ENCODE measurements around the gene PPP2R2C.

The PPP2R2C gene

DNA sequence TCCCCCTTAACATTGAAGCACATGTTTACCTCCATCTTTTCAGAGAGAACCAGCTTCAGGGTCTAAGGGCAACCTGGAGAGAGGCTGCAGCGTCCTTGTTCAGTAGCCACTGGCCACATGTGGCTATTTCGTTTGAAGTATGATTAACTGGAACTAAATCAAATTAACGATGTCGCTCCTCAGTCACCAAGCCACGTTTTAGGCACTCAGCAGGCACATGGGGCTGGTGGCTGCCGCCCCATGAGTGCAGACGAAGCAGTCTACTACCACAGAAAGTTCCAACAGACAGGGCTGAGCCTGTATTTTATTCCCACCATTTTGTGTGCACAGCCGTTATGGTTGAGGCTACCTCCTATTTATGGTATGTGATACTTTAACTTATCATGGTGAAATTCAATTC lies 103.4 kb downstream of the PPP2R2C start:
- no peak overlapping the region for H3K4me3 ChIP-seq (ENCODE audit: low read depth, low read length)
- DNase-seq (ENCODE audit: low read depth) = no peak
- TF ChIP-seq, protein P1, sequence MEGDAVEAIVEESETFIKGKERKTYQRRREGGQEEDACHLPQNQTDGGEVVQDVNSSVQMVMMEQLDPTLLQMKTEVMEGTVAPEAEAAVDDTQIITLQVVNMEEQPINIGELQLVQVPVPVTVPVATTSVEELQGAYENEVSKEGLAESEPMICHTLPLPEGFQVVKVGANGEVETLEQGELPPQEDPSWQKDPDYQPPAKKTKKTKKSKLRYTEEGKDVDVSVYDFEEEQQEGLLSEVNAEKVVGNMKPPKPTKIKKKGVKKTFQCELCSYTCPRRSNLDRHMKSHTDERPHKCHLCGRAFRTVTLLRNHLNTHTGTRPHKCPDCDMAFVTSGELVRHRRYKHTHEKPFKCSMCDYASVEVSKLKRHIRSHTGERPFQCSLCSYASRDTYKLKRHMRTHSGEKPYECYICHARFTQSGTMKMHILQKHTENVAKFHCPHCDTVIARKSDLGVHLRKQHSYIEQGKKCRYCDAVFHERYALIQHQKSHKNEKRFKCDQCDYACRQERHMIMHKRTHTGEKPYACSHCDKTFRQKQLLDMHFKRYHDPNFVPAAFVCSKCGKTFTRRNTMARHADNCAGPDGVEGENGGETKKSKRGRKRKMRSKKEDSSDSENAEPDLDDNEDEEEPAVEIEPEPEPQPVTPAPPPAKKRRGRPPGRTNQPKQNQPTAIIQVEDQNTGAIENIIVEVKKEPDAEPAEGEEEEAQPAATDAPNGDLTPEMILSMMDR (IDR thresholded peaks at IDR 0.05; ENCODE audit: low read depth, low read length, missing control alignments) = no peak

GRCh38 chr4:6368601-6369000 lies 103.8 kb downstream of the PPP2R2C start:
- TF ChIP-seq, protein P1 (IDR thresholded peaks at IDR 0.05; ENCODE audit: low read depth, low read length, missing control alignments) = no peak
- DNase-seq (ENCODE audit: low read depth) = no peak
- H3K4me3 ChIP-seq (ENCODE audit: low read depth, low read length) = no peak overlapping the region

DNA sequence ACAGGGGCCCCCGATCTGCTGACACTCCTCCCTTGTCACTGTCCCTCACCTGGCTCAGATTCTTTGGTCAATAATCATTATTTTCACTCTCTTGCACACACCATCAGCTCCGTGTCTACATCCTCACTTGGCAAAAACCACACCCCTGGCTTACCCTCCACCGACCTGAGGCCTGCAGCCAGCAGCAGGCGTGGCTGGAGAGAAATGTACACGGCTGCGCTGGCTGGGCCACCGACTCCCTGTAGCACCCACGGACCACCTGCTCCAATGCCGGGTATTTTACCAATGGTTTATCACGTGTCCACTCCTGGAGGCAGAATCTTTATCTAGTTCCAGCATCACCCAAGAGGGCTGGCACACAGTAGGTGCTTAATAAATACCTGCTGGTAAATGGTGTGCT lies 104.3 kb downstream of the PPP2R2C start:
- DNase-seq (ENCODE audit: low read depth) = no peak
- TF ChIP-seq, protein P1 (IDR thresholded peaks at IDR 0.05; ENCODE audit: low read depth, low read length, missing control alignments) = no peak
- H3K4me3 ChIP-seq (ENCODE audit: low read depth, low read length) = no peak overlapping the region

DNA sequence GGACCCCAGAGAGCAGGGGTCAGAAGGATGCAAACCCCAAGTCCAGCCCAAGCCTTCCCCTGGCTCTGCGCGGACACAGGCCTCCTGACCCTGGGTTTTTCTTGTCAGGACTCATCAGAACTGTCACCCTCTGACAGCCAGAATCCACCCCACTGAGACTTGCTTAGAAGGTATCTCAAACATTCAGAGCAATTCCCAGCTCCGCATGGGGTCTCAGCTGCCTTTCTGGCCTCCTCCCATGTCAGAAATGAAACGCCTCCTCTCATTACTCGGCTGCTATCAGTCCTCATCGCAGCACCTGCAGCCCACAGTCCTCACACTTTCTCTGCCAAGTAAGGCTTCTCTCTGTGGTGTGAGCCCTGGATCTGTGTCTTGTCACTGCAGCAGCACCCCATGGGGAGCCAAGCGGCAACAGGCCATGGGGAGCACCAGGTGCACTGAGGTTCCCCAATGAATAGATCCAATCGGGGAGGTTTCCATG lies 105.0 kb downstream of the PPP2R2C start:
- DNase-seq (ENCODE audit: low read depth) = no peak
- TF ChIP-seq, protein P1 (IDR thresholded peaks at IDR 0.05; ENCODE audit: low read depth, low read length, missing control alignments) = no peak
- no peak overlapping the region for H3K4me3 ChIP-seq (ENCODE audit: low read depth, low read length)

GRCh38 chr4:6366581-6366980 lies 105.8 kb downstream of the PPP2R2C start:
- H3K4me3 ChIP-seq (ENCODE audit: low read depth, low read length) = no peak overlapping the region
- TF ChIP-seq, protein P1 (IDR thresholded peaks at IDR 0.05; ENCODE audit: low read depth, low read length, missing control alignments) = no peak
- no peak for DNase-seq (ENCODE audit: low read depth)

GRCh38 chr4:6365545-6366086 lies 106.8 kb downstream of the PPP2R2C start:
- TF ChIP-seq, protein P1 (IDR thresholded peaks at IDR 0.05; ENCODE audit: low read depth, low read length, missing control alignments) = no peak

DNA sequence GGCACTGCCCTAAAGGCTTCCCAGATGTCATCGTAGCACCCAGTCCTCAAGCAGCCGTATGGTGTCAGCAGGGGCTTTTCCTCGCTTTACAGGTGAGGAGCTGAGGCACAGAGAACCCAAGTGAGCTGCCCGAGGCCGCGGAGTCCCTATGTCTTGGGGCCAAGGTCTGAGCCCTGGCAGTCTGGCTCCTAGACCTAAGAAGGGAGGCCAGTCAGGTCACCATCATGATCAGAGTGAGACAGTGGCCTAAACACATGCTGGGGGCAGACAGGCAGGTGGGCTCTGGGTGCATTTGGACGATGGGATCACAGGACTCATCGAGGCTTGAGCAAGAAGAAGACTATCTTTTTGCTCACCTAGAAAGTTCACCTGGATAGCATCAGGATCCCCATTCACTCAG lies 107.8 kb downstream of the PPP2R2C start:
- DNase-seq (ENCODE audit: low read depth) = no peak
- TF ChIP-seq, protein P1 (IDR thresholded peaks at IDR 0.05; ENCODE audit: low read depth, low read length, missing control alignments) = no peak
- no peak overlapping the region for H3K4me3 ChIP-seq (ENCODE audit: low read depth, low read length)

More at GRCh38 chr4:6365545-6366086, 106.8 kb downstream of the PPP2R2C start:
- no peak overlapping the region for H3K4me3 ChIP-seq (ENCODE audit: low read depth, low read length)
- no peak for DNase-seq (ENCODE audit: low read depth)
